Measurements from ENCODE around the gene IGFN1.

DNA sequence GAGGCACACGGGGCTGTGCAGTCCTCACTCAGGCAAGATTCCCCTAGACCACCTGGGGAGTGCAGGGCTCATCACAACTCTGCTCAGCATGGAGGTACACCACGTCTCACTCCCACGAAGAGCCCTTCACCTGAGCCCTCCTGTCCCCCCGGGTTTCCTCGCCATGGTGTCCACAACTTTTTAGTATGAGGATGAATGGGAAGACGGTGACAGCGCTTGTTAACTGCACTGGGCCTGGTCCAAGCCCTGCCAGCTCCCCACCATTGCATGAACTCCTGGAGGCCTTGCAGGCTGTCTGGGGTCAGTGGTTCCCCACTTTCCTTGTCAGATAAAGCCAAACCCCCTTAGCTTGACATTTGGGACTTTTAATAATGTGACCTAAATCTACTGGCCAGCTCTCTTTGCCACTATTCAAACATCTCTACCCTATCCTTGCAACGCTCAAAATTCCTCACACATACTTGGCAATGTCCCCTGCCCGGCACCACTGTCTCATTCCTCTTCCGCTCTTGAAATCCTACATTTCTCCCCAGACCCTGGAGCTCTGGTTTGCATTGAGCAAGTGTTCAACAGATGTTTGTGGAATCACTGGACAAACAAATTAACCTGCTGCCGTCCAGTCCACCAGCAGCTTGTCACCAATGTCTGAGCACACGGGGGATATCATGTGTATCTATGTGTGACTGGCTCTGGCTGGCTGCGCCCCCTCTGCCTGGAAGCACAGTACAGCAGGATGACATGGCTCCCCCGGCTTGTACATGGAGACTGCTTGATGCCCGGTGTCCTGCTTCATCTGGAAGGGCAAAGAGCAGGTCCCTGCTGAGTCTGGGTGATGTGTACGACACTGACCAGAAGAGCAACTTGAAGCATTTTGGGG lies 47.5 kb upstream of the IGFN1 start:
- TF ChIP-seq TARDBP (IDR thresholded peaks at IDR 0.05), result no peak
- no peak for TF ChIP-seq BHLHE40 (IDR thresholded peaks at IDR 0.05; ENCODE audit: borderline replicate concordance)
- TF ChIP-seq FOXM1 (IDR thresholded peaks at IDR 0.05; ENCODE audit: borderline replicate concordance), result no peak
- no peak for TF ChIP-seq NFRKB (IDR thresholded peaks at IDR 0.05)
- no peak for TF ChIP-seq ARNT (IDR thresholded peaks at IDR 0.05)
- TF ChIP-seq FOXK2 (IDR thresholded peaks at IDR 0.05), result no peak
- TF ChIP-seq SUZ12 (IDR thresholded peaks at IDR 0.05), result no peak

Measured in HEK293T (cell line).